Measurements from ENCODE around the gene AP1S3. TPM values are rescaled to one million over a fixed set of nuclear protein-coding genes. Genes with fewer than 3 reads are reported as not detected.
A peak's percentile ranks its signal among the peaks of the same experiment; 100 is the strongest.

AP1S3 gene
- total RNA-seq, 1 experiment from 2014 or later, result 34.3 TPM

DNA sequence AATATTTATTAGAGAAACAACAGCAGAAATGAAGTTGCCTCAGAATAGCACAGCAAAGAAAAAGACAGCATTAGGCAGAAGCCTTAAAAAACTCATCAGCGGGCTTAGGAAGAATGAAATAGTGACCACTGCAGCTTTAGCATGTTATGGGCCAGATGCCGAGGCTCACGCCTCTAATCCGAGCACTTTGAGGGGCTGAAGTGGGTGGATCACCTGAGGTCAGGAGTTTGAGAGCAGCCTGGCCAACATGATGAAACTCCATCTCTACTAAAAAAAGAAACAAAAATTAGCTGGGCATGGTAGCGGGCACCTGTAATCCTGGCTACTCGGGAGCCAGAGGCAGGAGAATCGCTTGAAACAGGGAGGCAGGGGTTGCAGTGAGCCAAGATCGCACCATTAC is 32.4 kb downstream of the AP1S3 start:
- POLR2A ChIA-PET (ENCODE audit: unreplicated experiment), result no interaction called here
- CTCF ChIA-PET, result no interaction called here
- H3K27ac ChIP-seq (ENCODE audit: low read length), result no peak overlapping the region

DNA sequence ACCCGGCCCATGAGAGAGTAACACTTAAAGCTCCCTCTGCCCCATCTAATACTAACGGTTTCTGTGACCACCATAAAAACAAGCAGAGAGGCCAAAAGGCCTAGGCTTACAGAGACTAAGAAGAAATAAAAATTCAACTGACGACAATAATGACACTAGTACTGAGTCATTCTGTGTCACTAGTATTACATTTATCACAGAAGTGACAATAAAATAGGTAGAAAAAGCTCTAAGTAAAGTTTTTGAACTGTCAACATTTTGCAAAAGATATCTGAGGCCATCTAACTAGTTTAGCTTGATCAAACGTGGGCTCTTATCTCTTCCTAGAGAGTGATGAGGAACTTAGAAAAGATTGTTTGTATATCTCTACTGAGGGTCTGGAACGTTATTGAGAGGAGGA is 35.6 kb downstream of the AP1S3 start:
- Histone ChIP-seq H3K9ac (ENCODE audit: low read length) (peak overlapping the region; percentile 55), H3K27ac (ENCODE audit: low read length) (peak overlapping the region; percentile 97), H3K36me3 (ENCODE audit: low read depth, low read length) (no peaks in the 10 kb centered on the region), H3K9me3 (ENCODE audit: low read length) (no peaks in the 10 kb centered on the region), H3K27me3 (ENCODE audit: low read length) (no peaks in the 10 kb centered on the region), H3K4me3 (ENCODE audit: low read length) (no peak overlapping the region), H3K9me2 (replicated peaks; ENCODE audit: low read length) (no peaks in the 10 kb centered on the region), H4K20me1 (ENCODE audit: low read length) (no peaks in the 10 kb centered on the region), H3K4me2 (ENCODE audit: low read length) (peak overlapping the region; percentile 44; the same call in 1 of the 2 replicates), H3K4me1 (ENCODE audit: insufficient read depth, low read length) (peaks cover 68% of the 10 kb centered on the region), H3F3A (ENCODE audit: low read length, unreplicated experiment) (peaks cover 16% of the 10 kb centered on the region), H2AFZ (ENCODE audit: low read length) (no peak overlapping the region), H3K79me2 (ENCODE audit: low read length) (peaks cover 84% of the 10 kb centered on the region)
- DNase-seq (peak; percentile 61), ATAC-seq (peak; percentile 2; the same call in 1 of the 2 replicates)
- TF ChIP-seq EZH2 (IDR thresholded peaks at IDR 0.05; ENCODE audit: low read length, unreplicated experiment) (no peak), EZH2phosphoT487 (IDR thresholded peaks at IDR 0.05; ENCODE audit: borderline replicate concordance, low read length) (no peak)
- TF ChIP-seq, protein P1, sequence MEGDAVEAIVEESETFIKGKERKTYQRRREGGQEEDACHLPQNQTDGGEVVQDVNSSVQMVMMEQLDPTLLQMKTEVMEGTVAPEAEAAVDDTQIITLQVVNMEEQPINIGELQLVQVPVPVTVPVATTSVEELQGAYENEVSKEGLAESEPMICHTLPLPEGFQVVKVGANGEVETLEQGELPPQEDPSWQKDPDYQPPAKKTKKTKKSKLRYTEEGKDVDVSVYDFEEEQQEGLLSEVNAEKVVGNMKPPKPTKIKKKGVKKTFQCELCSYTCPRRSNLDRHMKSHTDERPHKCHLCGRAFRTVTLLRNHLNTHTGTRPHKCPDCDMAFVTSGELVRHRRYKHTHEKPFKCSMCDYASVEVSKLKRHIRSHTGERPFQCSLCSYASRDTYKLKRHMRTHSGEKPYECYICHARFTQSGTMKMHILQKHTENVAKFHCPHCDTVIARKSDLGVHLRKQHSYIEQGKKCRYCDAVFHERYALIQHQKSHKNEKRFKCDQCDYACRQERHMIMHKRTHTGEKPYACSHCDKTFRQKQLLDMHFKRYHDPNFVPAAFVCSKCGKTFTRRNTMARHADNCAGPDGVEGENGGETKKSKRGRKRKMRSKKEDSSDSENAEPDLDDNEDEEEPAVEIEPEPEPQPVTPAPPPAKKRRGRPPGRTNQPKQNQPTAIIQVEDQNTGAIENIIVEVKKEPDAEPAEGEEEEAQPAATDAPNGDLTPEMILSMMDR (conservative IDR thresholded peaks at IDR 0.05; ENCODE audit: low read depth, low read length), result no peak
- BruUV-seq (replicated peaks), result no TSS peak
- ChIA-PET CTCF (no interaction called here), POLR2A (ENCODE audit: unreplicated experiment) (no interaction called here)
- intact Hi-C loops (cut with micrococcal nuclease), result loop anchor here (1.0 kb wide), 1 partner anchor 34 kb away; no protein-coding TSS in a partner anchor

More for the DNA sequence above, 32.4 kb downstream of the AP1S3 start:
- intact Hi-C loops (cut with micrococcal nuclease), result no loop called here
- Histone ChIP-seq H3K4me3 (ENCODE audit: low read length) (no peak overlapping the region), H3K4me2 (ENCODE audit: low read length) (no peak overlapping the region), H2AFZ (ENCODE audit: low read length) (no peak overlapping the region), H3K9ac (ENCODE audit: low read length) (no peak overlapping the region), H3K4me1 (ENCODE audit: insufficient read depth, low read length) (peaks cover 36% of the 10 kb centered on the region), H3K79me2 (ENCODE audit: low read length) (peaks cover 98% of the 10 kb centered on the region), H3F3A (ENCODE audit: low read length, unreplicated experiment) (peaks cover 3% of the 10 kb centered on the region), H4K20me1 (ENCODE audit: low read length) (no peaks in the 10 kb centered on the region), H3K36me3 (ENCODE audit: low read depth, low read length) (no peaks in the 10 kb centered on the region), H3K27me3 (ENCODE audit: low read length) (no peaks in the 10 kb centered on the region), H3K9me3 (ENCODE audit: low read length) (no peaks in the 10 kb centered on the region), H3K9me2 (replicated peaks; ENCODE audit: low read length) (no peaks in the 10 kb centered on the region)
- DNase-seq (no peak), ATAC-seq (no peak)
- BruUV-seq (replicated peaks), result no TSS peak
- TF ChIP-seq, protein P1 (conservative IDR thresholded peaks at IDR 0.05; ENCODE audit: low read depth, low read length), result no peak
- TF ChIP-seq EZH2 (IDR thresholded peaks at IDR 0.05; ENCODE audit: low read length, unreplicated experiment), result no peak
- no peak for TF ChIP-seq EZH2phosphoT487 (IDR thresholded peaks at IDR 0.05; ENCODE audit: borderline replicate concordance, low read length)

DNA sequence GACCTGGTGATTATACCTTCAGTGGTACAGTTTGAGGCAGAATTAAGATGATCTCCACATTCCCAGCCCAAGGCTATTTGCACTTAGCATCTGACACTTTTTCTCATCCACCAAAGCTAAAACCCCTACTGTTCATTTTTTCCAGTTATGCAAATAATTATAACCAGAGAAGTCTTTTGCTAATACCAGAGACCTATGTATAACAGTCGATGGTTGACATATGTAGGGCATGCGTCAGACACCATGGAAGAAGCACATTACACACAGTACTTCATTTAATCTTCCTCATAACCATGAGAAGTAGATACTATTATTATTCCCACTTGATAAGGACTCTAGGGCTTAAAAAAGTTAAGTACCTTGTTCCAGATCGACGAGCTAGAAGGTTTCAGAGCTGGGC is 36.5 kb downstream of the AP1S3 start:
- Histone ChIP-seq H2AFZ (ENCODE audit: low read length) (no peak overlapping the region), H3K36me3 (ENCODE audit: low read depth, low read length) (no peaks in the 10 kb centered on the region), H3K79me2 (ENCODE audit: low read length) (peaks cover 85% of the 10 kb centered on the region), H3F3A (ENCODE audit: low read length, unreplicated experiment) (peaks cover 16% of the 10 kb centered on the region), H3K9ac (ENCODE audit: low read length) (peak overlapping the region; percentile 55; the same call in 1 of the 2 replicates), H3K27me3 (ENCODE audit: low read length) (no peaks in the 10 kb centered on the region), H3K4me2 (ENCODE audit: low read length) (peak overlapping the region; percentile 60), H3K4me1 (ENCODE audit: insufficient read depth, low read length) (peaks cover 75% of the 10 kb centered on the region), H3K4me3 (ENCODE audit: low read length) (no peak overlapping the region), H3K9me2 (replicated peaks; ENCODE audit: low read length) (no peaks in the 10 kb centered on the region), H4K20me1 (ENCODE audit: low read length) (no peaks in the 10 kb centered on the region), H3K27ac (ENCODE audit: low read length) (peak overlapping the region; percentile 97), H3K9me3 (ENCODE audit: low read length) (no peaks in the 10 kb centered on the region)
- ATAC-seq, result no peak
- CTCF ChIA-PET, result no interaction called here
- POLR2A ChIA-PET (ENCODE audit: unreplicated experiment), result no interaction called here
- intact Hi-C loops (cut with micrococcal nuclease), result no loop called here
- TF ChIP-seq EZH2phosphoT487 (IDR thresholded peaks at IDR 0.05; ENCODE audit: borderline replicate concordance, low read length) (no peak), EZH2 (IDR thresholded peaks at IDR 0.05; ENCODE audit: low read length, unreplicated experiment) (no peak)
- TF ChIP-seq, protein P1 (conservative IDR thresholded peaks at IDR 0.05; ENCODE audit: low read depth, low read length), result no peak
- BruUV-seq (replicated peaks), result no TSS peak
- DNase-seq, result no peak

Measured in PC-3 (cell line).